ENCODE measurements around the gene ARL5C.
"Not testable (repeated sequence)": the region's sequence is repeated elsewhere in the genome, so short reads cannot be mapped to it uniquely, and the experiment has no call there.

Gene ARL5C

GRCh38 chr17:39194089-39194984 lies 28.4 kb upstream of the ARL5C start:
- DNase-seq: no peak

GRCh38 chr17:39193346-39193745 lies 27.4 kb upstream of the ARL5C start:
- no peak for DNase-seq

GRCh38 chr17:39192901-39193300 lies 26.9 kb upstream of the ARL5C start:
- DNase-seq: no peak

- DNase-seq: no peak
These were observed 26.0 kb upstream of the ARL5C start for GRCh38 chr17:39191750-39192510.

- DNase-seq: no peak
These were observed 21.3 kb upstream of the ARL5C start for GRCh38 chr17:39187152-39187830.

GRCh38 chr17:39186481-39187002 lies 20.6 kb upstream of the ARL5C start:
- no peak for DNase-seq

GRCh38 chr17:39183720-39184119 lies 17.8 kb upstream of the ARL5C start:
- DNase-seq: no peak

- DNase-seq: no peak
These were observed 17.1 kb upstream of the ARL5C start for GRCh38 chr17:39183045-39183444.

- no peak for DNase-seq
These were observed 15.3 kb upstream of the ARL5C start for GRCh38 chr17:39181303-39181702.

- DNase-seq: no peak
These were observed 12.6 kb upstream of the ARL5C start for GRCh38 chr17:39178536-39178935.

GRCh38 chr17:39177256-39177655 lies 11.3 kb upstream of the ARL5C start:
- DNase-seq: peak; percentile 39

GRCh38 chr17:39175695-39176093 lies 9.7 kb upstream of the ARL5C start:
- no peak for DNase-seq

- DNase-seq: peak; percentile 86
These were observed 9.1 kb upstream of the ARL5C start for GRCh38 chr17:39174920-39175694.

GRCh38 chr17:39173526-39174274 lies 7.7 kb upstream of the ARL5C start:
- DNase-seq: no peak

- no peak for DNase-seq
These were observed 7.1 kb upstream of the ARL5C start for GRCh38 chr17:39173080-39173479.

- no peak for DNase-seq
These were observed 6.0 kb upstream of the ARL5C start for GRCh38 chr17:39171933-39172332.

- no peak for DNase-seq
These were observed 4.6 kb upstream of the ARL5C start for GRCh38 chr17:39170558-39170957.

GRCh38 chr17:39170109-39170508 lies 4.1 kb upstream of the ARL5C start:
- DNase-seq: no peak

GRCh38 chr17:39169518-39169917 lies 3.6 kb upstream of the ARL5C start:
- DNase-seq: no peak

GRCh38 chr17:39169101-39169500 lies 3.1 kb upstream of the ARL5C start:
- DNase-seq: no peak

- not testable (repeated sequence) for DNase-seq
These were observed 2.5 kb upstream of the ARL5C start for GRCh38 chr17:39168503-39168902.

GRCh38 chr17:39167476-39167875 lies 1.5 kb upstream of the ARL5C start:
- no peak for DNase-seq

All from activated CD4-positive, alpha-beta T cell treated with anti-CD3 and anti-CD28 coated beads for 48 hours (primary cell).